GM19395 (cell line): Measurements from ENCODE around the gene PKD2.
"Not testable (repeated sequence)": the region's sequence is repeated elsewhere in the genome, so short reads cannot be mapped to it uniquely, and the experiment has no call there.

Source experiments
- ATAC-seq: cut with Tn5 transposase; IDR thresholded peaks from one replicate; pipeline ENCODE4 v1.9.1; 2021; ENCODE audit warnings: mild to moderate bottlenecking, moderate library complexity; ENCODE audit not compliant: unreplicated experiment

PKD2 gene

GRCh38 chr4:88109123-88109881 lies 101.9 kb downstream of the PKD2 start:
- no peak for ATAC-seq

GRCh38 chr4:88110826-88111225 lies 103.4 kb downstream of the PKD2 start:
- ATAC-seq: no peak

GRCh38 chr4:88112856-88113255 lies 105.4 kb downstream of the PKD2 start:
- ATAC-seq: no peak

- ATAC-seq: no peak
Measured at GRCh38 chr4:88115587-88115986, 108.2 kb downstream of the PKD2 start.

- no peak for ATAC-seq
Measured at GRCh38 chr4:88119943-88120342, 112.5 kb downstream of the PKD2 start.

GRCh38 chr4:88122260-88122659 lies 114.8 kb downstream of the PKD2 start:
- ATAC-seq: not testable (repeated sequence)
